Activated naive CD4-positive, alpha-beta T cell treated with anti-CD3 and anti-CD28 coated beads for 36 hours (primary cell): ENCODE results near the gene KLHL6. TPM values are rescaled to one million over a fixed set of nuclear protein-coding genes. Genes with fewer than 3 reads are reported as not detected.

Source experiments
- CTCF ChIA-PET: fragments of 350-600 bp; sonication (Branson Sonifier 250); formaldehyde crosslinking; loops from one replicate; lab custom pipeline; 2021; ENCODE audit warnings: antibody characterized with exemption; lab: Charles Lee
- DNase-seq: peaks from one replicate; pipeline ENCODE4 v3.0.0-alpha.2; 2020
- H3K27ac Mint-ChIP-seq: one replicate; pipeline ENCODE4 v1.8.0; 2021; ENCODE audit warnings: mild to moderate bottlenecking, mixed read lengths
- H3K27me3 Mint-ChIP-seq: one replicate; pipeline ENCODE4 v1.8.0; 2021; ENCODE audit warnings: low read depth, mixed read lengths
- H3K36me3 Mint-ChIP-seq: one replicate; pipeline ENCODE4 v1.8.0; 2021; ENCODE audit warnings: low read depth, mixed read lengths
- H3K4me1 Mint-ChIP-seq: one replicate; pipeline ENCODE4 v1.8.0; 2021; ENCODE audit warnings: low read depth, mixed read lengths
- H3K4me3 Mint-ChIP-seq: one replicate; pipeline ENCODE4 v1.8.0; 2021; ENCODE audit warnings: mild to moderate bottlenecking, moderate library complexity, mixed read lengths
- H3K9me3 Mint-ChIP-seq: one replicate; pipeline ENCODE4 v1.8.0; 2021; ENCODE audit warnings: mixed read lengths
- intact Hi-C: fragments of 100-400 bp; cut with micrococcal nuclease; formaldehyde crosslinking; loops from one replicate; pipeline ENCODE4 v1.15.1; 2023
- total RNA-seq, 2 experiments: library from RNA; stranded (reverse); gene quantifications; one replicate each; pipeline ENCODE4 v1.2.3, GENCODE V29; 2021

The KLHL6 gene
- total RNA-seq, result 10 to 100 TPM; 82.3 to 82.4 TPM

DNA sequence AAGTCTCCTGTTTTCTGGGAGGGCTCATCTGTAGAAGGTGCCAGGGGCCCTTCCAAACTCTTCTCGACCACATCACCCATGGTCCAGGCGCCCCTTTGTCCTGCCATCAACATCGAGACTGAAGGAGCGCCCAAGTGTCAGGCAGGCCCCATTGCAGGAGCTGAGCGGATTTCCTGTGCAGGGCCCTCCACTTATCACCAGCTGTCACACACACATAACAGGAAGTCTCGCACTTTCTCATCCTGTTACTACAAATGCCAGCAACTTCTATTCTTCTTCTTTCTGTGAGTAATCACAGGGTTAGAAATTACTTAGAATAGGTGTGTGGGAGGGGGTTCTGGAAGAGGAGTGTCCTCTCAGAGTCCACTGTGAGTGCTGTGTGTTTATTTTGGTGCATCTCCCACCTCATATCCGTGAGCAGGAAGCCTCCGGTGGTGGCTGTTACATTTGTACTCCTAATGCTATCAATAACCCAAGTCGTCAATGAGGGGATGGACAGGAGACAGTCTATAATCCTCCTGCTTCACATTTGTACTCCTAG is at the start of gene KLHL6:
Gene KLHL6, minus strand, starts transcription at position 166 of the 541 bp plus-strand sequence. Its CDS starts 53 bp downstream, at position 113.
- no peaks in the 10 kb centered on the region for H3K27me3 Mint-ChIP-seq
- CTCF ChIA-PET, result interaction anchor here (0.6 kb wide), 1 partner anchor 79 kb away, joined by 3 read pairs; no protein-coding TSS in a partner anchor
- peak within 1 kb of the TSS; percentile 100 for H3K27ac Mint-ChIP-seq
- intact Hi-C loops, result loop anchor here (1.0 to 5.0 kb wide), 12 partner anchors 32 to 807 kb away; partner anchors contain the start of genes CLCN2, LAMP3, PARL and POLR2H
- H3K36me3 Mint-ChIP-seq, result peaks cover 35% of the 10 kb centered on the region
- H3K4me3 Mint-ChIP-seq, result peak within 1 kb of the TSS; percentile 99
- peak; percentile 91 for DNase-seq
- no peaks in the 10 kb centered on the region for H3K9me3 Mint-ChIP-seq
- peaks cover 40% of the 10 kb centered on the region for H3K4me1 Mint-ChIP-seq

- no peak overlapping the region for H3K27ac Mint-ChIP-seq
- H3K9me3 Mint-ChIP-seq, result peaks cover 10% of the 10 kb centered on the region
- intact Hi-C loops, result no loop called here
- H3K4me1 Mint-ChIP-seq, result peaks cover 2% of the 10 kb centered on the region
- H3K27me3 Mint-ChIP-seq, result no peaks in the 10 kb centered on the region
- DNase-seq, result no peak
- H3K36me3 Mint-ChIP-seq, result peaks cover 4% of the 10 kb centered on the region
- CTCF ChIA-PET, result interaction anchor here (0.6 kb wide), 1 partner anchor 215 kb away, joined by 4 read pairs; no protein-coding TSS in a partner anchor
- H3K4me3 Mint-ChIP-seq, result no peak overlapping the region
These were observed 42.5 kb upstream of the KLHL6 start for GRCh38 chr3:183597959-183598358.

- H3K4me1 Mint-ChIP-seq, result peaks cover 26% of the 10 kb centered on the region
- intact Hi-C loops, result no loop called here
- CTCF ChIA-PET, result interaction anchor here (0.6 to 1.1 kb wide), 2 partner anchors 19 to 1432 kb away, joined by 3 to 4 read pairs; no protein-coding TSS in a partner anchor
These were observed 39.1 kb upstream of the KLHL6 start for GRCh38 chr3:183594636-183595035.

DNA sequence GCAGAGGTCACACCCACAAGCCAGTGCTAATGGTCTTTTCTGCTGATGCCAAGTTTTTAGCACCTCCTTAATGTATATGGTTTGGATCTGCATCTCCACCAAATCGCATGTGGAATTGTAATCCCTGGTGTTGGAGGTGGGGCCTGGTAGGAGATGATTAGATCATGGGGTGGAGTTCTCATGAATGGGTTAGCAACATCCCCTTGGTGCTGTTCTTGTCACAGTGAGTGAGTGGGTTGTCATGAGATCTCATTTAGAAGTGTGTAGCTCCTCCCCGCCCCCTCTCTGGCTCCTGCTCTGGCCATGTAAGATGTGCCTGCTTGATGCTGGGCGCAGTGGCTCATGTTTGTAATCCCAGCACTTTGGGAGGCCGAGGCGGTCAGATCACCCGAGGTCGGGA is 37.3 kb upstream of the KLHL6 start:
- DNase-seq, result peak; percentile 24
- no peak overlapping the region for H3K4me3 Mint-ChIP-seq
- CTCF ChIA-PET, result interaction anchor here (0.9 to 2.1 kb wide), 7 partner anchors 10 to 187 kb away, joined by 3 to 10 read pairs (median 3); no protein-coding TSS in a partner anchor
- intact Hi-C loops, result loop anchor here (1.0 kb wide), 5 partner anchors 39 to 124 kb away; no protein-coding TSS in a partner anchor
- peaks cover 2% of the 10 kb centered on the region for H3K9me3 Mint-ChIP-seq
- peaks cover 41% of the 10 kb centered on the region for H3K4me1 Mint-ChIP-seq
- no peaks in the 10 kb centered on the region for H3K27me3 Mint-ChIP-seq
- no peaks in the 10 kb centered on the region for H3K36me3 Mint-ChIP-seq
- no peak overlapping the region for H3K27ac Mint-ChIP-seq

More at GRCh38 chr3:183594636-183595035, 39.1 kb upstream of the KLHL6 start:
- Mint-ChIP-seq H3K36me3 (peaks cover 4% of the 10 kb centered on the region), H3K27ac (no peak overlapping the region), H3K27me3 (no peaks in the 10 kb centered on the region), H3K4me3 (no peak overlapping the region), H3K9me3 (peaks cover 10% of the 10 kb centered on the region)
- DNase-seq, result no peak

- Mint-ChIP-seq H3K4me3 (peak overlapping the region; percentile 37), H3K27ac (peak overlapping the region; percentile 86), H3K36me3 (no peaks in the 10 kb centered on the region), H3K27me3 (no peaks in the 10 kb centered on the region), H3K4me1 (peaks cover 48% of the 10 kb centered on the region), H3K9me3 (no peaks in the 10 kb centered on the region)
- CTCF ChIA-PET, result interaction anchor here (0.6 to 2.1 kb wide), 17 partner anchors 9 to 175 kb away, joined by 3 to 10 read pairs (median 4); partner anchors contain the start of genes KLHL24 and YEATS2
- intact Hi-C loops, result loop anchor here (1.0 kb wide), 5 partner anchors 38 to 123 kb away; no protein-coding TSS in a partner anchor
- peak; percentile 19 for DNase-seq
These were observed 36.5 kb upstream of the KLHL6 start for GRCh38 chr3:183591881-183592521.

DNA sequence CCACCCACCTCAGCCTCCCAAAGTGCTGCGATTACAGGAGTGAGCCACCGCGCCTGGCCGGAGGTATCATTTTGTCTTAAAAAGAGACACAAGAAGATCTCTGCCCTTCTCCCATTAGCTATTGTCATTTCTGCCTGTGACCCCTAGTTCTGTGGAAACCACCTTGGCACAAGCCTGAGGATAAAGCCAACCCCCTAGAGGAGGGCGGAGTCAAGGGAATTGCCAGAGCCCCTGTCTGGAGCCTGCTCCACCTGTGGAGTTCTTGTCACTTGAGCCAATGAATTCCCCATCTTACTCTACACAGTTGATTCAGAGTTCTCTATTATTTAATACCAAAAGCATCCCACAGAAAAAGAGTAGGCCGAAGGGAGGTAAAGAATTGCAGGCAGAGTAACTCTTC is 34.9 kb upstream of the KLHL6 start:
- CTCF ChIA-PET, result no interaction called here
- H3K4me3 Mint-ChIP-seq, result no peak overlapping the region
- H3K27me3 Mint-ChIP-seq, result no peaks in the 10 kb centered on the region
- DNase-seq, result no peak
- H3K4me1 Mint-ChIP-seq, result peaks cover 57% of the 10 kb centered on the region
- H3K27ac Mint-ChIP-seq, result peak overlapping the region; percentile 9
- no peaks in the 10 kb centered on the region for H3K9me3 Mint-ChIP-seq
- intact Hi-C loops, result no loop called here
- H3K36me3 Mint-ChIP-seq, result no peaks in the 10 kb centered on the region

GRCh38 chr3:183587336-183587735 is 31.8 kb upstream of the KLHL6 start:
- Mint-ChIP-seq H3K27me3 (no peaks in the 10 kb centered on the region), H3K36me3 (no peaks in the 10 kb centered on the region), H3K4me1 (peaks cover 60% of the 10 kb centered on the region), H3K9me3 (no peaks in the 10 kb centered on the region), H3K4me3 (no peak overlapping the region), H3K27ac (peak overlapping the region; percentile 54)
- no peak for DNase-seq
- CTCF ChIA-PET, result interaction anchor here (1.2 kb wide), 1 partner anchor 9 kb away, joined by 3 read pairs; no protein-coding TSS in a partner anchor
- intact Hi-C loops, result loop anchor here (1.0 kb wide), 1 partner anchor 32 kb away; the partner anchor contains the start of gene KLHL6

DNA sequence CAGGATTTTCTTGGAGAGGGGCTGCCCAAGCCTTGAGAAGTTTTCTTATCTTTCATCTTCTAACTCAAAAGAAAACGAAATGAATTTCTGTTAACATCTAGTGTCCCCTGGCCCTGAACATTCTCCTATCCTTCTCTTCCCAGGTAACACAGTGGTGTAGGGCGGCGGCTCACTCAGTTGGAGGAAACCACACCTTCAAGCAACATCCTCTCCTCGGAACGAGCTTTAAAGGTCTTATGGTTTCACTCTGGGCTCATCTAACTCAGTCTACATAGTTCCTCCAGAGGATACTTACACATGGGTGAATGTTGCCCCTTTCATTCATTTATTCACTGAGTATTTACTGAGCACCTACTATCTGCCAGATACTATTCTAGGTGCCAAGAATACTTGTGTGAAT is 31.0 kb upstream of the KLHL6 start:
- peak; percentile 29 for DNase-seq
- H3K27ac Mint-ChIP-seq, result peak overlapping the region; percentile 25
- H3K36me3 Mint-ChIP-seq, result no peaks in the 10 kb centered on the region
- intact Hi-C loops, result no loop called here
- H3K4me3 Mint-ChIP-seq, result no peak overlapping the region
- peaks cover 52% of the 10 kb centered on the region for H3K4me1 Mint-ChIP-seq
- no peaks in the 10 kb centered on the region for H3K9me3 Mint-ChIP-seq
- CTCF ChIA-PET, result no interaction called here
- no peaks in the 10 kb centered on the region for H3K27me3 Mint-ChIP-seq

- CTCF ChIA-PET, result interaction anchor here (0.8 kb wide), 1 partner anchor 12 kb away, joined by 3 read pairs; no protein-coding TSS in a partner anchor
- Mint-ChIP-seq H3K27ac (no peak overlapping the region), H3K9me3 (no peaks in the 10 kb centered on the region), H3K36me3 (no peaks in the 10 kb centered on the region), H3K4me1 (peaks cover 42% of the 10 kb centered on the region), H3K27me3 (no peaks in the 10 kb centered on the region), H3K4me3 (no peak overlapping the region)
- intact Hi-C loops, result no loop called here
- DNase-seq, result no peak
These were observed 29.4 kb upstream of the KLHL6 start for GRCh38 chr3:183584914-183585280.

DNA sequence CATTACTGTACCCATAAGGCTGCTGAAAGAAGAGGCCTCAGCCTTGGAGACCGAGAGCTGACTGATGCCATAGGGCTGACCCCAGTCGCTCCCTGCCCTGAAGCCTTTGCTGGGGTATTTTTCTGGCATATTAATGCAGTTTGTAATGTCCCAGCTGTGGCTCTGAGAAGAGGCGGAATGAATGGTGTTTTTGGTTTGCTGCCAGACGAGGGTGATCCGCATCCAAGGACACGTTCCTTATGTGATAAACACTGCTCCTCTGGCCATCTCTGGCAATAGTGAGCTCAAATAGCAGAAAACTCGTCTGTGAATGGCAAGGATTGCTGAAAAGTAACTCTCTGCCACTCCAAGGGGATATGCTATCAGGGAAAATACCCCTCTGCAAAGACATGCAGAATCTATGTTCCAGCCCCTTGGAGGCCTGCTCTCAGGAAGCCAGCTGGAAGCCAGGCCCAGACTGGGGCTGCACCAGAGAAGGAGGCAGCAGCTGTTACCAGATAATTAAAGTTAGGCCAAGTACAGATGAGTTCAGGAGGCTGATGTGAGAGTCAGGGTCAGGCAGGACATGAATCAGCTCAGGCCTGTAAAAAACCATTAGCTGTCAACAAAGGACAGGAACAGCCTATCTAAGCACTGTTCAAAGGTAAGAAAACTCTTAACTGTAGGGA is 28.9 kb upstream of the KLHL6 start:
- no peaks in the 10 kb centered on the region for H3K27me3 Mint-ChIP-seq
- no peaks in the 10 kb centered on the region for H3K9me3 Mint-ChIP-seq
- peaks cover 40% of the 10 kb centered on the region for H3K4me1 Mint-ChIP-seq
- H3K27ac Mint-ChIP-seq, result no peak overlapping the region
- intact Hi-C loops, result no loop called here
- H3K4me3 Mint-ChIP-seq, result no peak overlapping the region
- no peak for DNase-seq
- CTCF ChIA-PET, result interaction anchor here (0.8 kb wide), 1 partner anchor 11 kb away, joined by 3 read pairs; no protein-coding TSS in a partner anchor
- no peaks in the 10 kb centered on the region for H3K36me3 Mint-ChIP-seq

- Mint-ChIP-seq H3K36me3 (no peaks in the 10 kb centered on the region), H3K9me3 (no peaks in the 10 kb centered on the region), H3K4me1 (peaks cover 39% of the 10 kb centered on the region), H3K27me3 (no peaks in the 10 kb centered on the region), H3K4me3 (no peak overlapping the region), H3K27ac (no peak overlapping the region)
- CTCF ChIA-PET, result interaction anchor here (1.7 kb wide), 1 partner anchor 9 kb away, joined by 5 read pairs; no protein-coding TSS in a partner anchor
- intact Hi-C loops, result no loop called here
- DNase-seq, result no peak
These were observed 28.1 kb upstream of the KLHL6 start for GRCh38 chr3:183583331-183584245.
